Glomerular visceral epithelial cell (primary cell): Measurements from ENCODE around the gene CROT.
A peak's percentile ranks its signal among the peaks of the same experiment; 100 is the strongest.

ENCODE experiments used
- DNase-seq: peaks from one replicate; pipeline ENCODE4 v3.0.0-alpha.2; 2016; ENCODE audit errors: extremely low spot score

CROT gene

DNA sequence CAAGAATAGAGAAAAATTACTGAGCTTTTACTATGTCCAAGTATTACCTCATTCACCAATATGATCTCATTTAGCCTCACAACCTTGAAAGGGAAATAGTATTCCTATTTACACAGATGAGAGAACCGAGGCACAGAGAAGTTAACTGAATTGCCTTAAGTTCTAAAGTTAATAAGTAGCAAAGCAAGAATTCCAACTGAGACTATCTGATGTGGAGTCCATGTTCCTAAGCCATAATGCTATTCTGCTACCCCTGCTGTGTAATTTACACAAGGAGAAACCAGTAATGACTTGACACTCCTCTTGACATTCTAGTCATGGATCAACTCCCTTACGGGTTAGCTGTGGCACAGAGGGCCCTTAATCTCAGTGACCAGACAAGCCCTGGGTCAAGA lies 69.3 kb downstream of the CROT start:
- peak; percentile 63 for DNase-seq

DNA sequence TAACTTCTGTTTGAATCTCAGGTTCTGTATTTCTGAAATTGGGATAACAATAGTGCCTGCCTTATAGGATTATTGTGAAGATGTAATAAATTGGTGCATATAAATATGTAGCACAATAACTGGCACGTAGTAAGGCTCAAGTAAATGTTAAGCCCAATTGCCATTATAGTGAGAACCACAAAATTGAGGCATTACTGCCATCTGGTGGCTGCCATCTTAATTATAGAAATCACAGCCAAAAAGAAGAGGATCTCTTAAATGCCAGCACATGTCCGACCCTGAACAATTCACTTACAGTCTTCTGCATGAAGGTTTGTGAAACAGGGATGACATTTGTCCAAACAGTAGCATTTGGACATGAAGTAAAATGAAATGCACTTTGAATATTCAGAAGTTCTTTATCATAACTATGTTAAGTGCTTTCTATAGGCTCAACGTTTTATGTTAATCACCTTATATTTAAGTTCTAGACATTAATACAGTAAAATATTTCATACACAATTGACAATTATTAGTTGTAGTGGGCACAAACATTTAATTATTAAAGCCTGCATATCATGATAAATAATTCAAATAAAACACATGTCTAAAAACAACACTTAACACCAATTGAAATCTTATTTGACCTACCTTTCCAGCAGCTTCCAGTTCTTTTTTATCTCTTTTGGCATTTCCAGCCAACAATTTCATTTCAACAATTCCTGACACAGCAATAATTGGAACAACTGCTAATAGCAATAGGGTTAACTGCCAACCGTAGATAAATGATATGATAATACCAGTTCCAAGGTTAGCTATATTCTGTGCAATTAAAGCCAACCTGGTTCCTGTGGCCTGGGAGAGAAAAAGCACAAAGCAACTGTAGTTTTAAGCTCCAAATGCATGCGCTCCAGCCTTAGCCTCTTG lies 71.5 kb downstream of the CROT start:
- DNase-seq, result peak; percentile 67

DNA sequence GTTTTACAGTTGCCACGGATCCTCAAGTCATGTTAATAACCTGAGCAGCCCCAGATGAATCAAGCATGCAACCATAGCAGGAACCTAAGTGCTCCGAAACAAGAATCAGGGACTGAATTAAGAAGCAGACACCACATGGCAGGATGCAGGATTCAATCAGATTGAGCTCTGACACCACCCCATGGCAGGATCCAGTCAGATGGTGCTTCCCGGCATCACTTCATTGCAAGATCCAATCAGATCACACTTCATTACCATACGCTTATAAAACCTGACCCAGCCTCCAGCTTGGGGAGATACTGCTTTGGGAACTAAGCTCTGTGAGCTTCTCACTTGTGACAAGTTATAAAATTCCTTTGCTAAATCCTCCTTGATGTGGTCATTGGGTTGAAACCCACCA lies 74.7 kb downstream of the CROT start:
- DNase-seq, result no peak

DNA sequence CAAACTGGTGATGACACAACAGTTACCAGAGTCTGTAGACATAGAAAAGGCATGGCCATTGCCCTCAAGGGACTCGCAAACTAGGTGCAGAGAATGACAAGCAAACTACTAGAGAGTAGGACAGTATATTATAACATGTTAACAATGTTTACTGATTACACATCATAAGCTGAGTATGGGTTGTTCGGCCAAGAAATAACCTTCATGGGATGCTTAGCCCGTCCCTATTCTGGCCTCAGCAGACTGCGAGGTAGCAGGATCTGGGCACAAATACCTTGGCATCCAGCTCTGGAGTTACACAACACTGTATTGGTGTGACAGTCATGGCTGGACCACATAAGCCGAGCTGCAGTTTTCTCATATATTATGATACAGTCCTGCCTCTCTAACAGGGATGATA lies 78.6 kb downstream of the CROT start:
- no peak for DNase-seq

DNA sequence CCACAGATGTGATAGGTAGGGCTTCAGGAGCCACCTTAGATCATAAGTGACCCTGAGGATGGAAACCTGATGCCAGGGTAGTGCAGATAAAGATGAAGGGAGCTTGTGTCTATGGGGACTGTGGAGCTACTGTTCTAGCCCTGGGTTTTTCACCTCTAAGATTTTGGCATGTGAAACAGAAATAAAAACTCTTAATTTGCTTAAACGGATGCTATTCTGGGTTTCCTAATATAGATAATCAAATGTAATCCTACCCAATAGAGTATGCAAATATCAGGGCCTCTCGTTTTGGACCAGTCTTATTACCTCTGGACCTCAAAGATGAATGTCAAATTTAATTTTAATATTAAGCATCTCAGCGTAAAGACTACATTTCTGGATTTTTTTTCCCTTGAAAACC lies 80.7 kb downstream of the CROT start:
- no peak for DNase-seq

DNA sequence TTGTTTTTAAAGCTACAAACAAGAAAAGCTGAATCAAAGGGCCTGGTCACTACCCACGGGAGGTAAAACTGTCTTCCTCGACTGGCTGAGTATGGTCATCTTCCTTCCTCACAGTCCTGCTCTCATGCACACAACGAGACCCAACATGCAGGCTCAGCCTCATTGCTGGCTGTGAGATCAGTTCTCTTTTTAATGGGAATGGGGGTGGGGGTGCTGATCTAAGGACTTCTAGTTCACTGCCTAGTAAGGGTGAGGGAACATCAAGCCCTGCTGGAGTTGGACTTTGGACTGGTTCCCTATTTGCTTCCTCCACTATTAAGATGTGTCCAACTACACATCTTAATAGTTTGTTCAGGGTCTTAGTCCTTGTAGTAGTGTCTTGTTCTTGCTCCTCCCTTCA lies 81.8 kb downstream of the CROT start:
- no peak for DNase-seq

DNA sequence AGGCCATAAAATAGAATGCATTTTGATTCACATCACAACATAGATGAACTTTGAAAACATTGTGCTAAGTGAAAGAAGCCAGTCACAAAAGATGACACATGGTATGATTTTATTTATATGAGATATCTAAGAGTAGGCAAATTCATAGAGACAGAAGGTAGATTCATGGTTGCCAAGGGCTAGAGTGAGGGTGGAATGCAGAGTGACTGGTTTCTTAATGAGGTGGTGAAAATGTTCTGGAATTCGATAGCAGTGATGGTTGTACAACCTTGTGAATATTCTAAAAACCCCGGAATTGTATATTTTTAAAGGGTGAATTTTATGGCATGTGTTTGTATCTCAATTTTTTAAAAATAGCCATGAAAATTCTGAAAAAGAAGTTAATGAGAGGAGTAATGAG lies 87.1 kb downstream of the CROT start:
- no peak for DNase-seq

DNA sequence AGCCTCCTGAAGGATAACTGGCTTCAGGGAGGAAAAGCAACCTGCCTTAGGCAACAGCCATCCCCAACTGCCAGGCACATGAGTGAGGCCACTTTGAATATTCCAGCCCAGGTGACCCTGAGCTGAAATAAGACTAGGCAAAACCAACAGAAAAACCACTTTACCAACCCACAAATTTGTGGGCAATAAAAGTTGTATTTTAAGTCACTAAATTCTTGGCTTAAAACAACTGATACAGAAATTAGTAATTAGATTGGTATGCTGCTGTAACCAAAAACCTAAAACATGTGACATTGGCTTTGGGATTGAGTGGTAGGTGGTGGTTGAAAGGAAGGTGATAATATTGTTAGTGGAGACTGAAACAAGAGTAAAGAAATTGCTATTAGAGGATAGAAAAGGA lies 90.1 kb downstream of the CROT start:
- DNase-seq, result peak; percentile 60

DNA sequence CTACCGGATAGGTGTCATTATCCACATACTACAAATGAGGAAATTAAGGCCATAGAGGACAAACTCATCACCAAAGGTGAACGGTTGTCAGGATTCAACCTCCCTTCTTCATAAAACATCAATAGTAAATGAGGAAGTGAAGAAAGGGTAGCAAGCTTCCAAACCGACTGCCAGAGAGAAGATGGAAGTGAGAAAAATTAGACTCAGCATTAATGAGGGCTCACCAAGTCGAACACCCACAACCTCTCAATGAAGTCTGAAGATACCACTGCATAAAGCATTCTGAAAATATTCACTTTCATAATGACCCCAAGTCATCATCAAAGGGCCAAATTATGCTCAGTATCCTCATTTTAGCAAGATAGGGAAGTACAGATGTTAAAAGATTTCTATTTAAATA lies 100.4 kb downstream of the CROT start:
- DNase-seq, result no peak

DNA sequence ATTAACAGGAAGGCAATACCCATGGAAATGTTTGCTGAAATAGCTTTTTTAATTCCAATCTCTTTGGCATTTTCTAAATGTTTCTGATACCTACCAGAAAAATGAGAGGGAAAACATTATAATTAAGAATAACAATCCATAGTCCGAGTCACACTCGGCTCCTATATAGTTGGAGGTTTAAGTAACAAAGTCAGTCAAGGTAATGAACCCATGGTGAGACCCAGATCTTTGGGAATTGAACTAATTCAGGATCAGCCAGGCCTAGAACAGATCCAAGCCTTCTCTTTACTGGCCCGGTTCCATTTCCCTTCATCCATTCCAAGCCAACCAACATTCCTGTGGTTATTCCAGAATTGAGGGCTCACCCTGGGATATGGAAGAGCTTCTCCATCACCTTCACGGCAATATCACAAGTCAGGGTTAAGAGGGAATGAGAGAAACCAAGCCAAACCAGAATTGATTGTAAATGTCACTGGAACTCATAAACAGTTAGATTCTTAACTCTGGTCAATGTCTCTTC lies 101.7 kb downstream of the CROT start:
- peak; percentile 8 for DNase-seq

DNA sequence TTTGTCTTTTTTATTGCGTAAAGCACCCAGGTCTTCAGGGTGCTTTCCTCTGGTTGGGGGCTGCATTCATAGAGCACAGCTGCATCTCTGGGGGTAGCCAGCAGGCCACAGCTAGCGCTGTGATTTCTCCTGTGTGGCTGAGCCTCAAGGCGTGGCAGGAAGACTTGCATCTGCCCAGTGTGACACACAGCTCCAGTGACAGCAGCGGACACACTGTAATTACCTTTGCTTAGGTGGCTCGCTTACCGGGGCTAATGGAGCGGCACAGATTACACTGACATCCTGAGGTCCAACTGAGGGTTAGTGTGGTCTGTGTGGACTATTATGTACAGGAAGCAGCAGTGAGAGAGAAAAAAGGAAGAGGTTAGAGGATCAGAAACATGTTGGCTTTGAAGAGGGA lies 102.9 kb downstream of the CROT start:
- peak; percentile 6 for DNase-seq
